ENCODE results near the gene FOXN4.

Gene FOXN4

GRCh38 chr12:109277899-109278762 is 31.0 kb downstream of the FOXN4 start:
- DNase-seq = no peak

DNA sequence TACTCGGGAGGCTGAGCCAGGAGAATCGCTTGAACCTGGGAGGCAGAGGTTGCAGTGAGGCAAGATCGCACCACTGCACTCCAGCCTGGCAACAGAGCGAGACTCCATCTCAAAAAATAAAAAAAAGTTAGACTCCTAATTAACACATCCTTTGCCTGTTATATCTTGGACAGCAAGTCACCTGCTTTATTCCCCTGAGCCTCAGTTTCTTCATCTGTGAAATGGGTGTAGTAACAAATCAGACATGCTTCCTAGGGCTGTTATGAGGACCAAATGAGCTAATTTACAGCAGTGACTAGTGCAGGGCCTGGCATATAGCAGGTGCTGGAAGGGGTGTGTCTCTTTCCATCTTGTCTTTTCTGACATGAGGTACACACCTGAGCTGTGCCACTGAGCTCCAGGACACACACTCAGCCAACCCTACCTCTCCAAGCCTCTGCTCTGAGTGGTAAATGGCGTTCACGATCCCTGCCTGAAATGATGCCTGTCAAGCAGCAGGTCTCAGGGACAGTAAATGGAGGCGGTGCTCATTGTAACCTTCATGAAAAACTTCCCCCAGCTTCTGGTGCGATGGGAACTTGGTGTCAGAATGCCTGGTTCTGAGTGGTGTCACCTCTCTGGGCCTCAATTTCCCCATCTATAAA is 31.7 kb downstream of the FOXN4 start:
- no peak for DNase-seq

- no peak for DNase-seq
Observed at GRCh38 chr12:109276160-109276559, 32.9 kb downstream of the FOXN4 start.

GRCh38 chr12:109275173-109275572 is 33.9 kb downstream of the FOXN4 start:
- DNase-seq = no peak

DNA sequence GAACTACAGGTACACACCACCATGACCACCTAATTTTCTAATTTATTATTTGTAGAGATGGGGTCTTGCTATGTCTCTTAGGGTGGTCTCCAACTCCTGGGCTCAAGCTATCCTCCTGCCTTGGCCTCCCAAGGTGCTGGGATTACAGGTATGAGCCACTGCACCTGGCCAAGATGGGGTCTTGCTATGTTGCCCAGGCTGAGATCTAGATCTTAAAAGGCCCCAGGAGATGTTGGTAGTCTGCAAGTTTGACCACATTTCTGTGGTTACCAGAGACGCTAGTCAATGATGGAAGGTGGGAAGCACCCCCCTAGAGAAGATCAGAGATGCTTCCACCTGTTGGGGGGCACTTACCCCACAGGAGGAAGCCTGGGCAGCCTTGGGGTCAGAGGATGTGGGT is 34.7 kb downstream of the FOXN4 start:
- DNase-seq = no peak

GRCh38 chr12:109273354-109273753 is 35.7 kb downstream of the FOXN4 start:
- DNase-seq = no peak

GRCh38 chr12:109271418-109271817 is 37.7 kb downstream of the FOXN4 start:
- no peak for DNase-seq

GRCh38 chr12:109270494-109270893 is 38.6 kb downstream of the FOXN4 start:
- DNase-seq = no peak

DNA sequence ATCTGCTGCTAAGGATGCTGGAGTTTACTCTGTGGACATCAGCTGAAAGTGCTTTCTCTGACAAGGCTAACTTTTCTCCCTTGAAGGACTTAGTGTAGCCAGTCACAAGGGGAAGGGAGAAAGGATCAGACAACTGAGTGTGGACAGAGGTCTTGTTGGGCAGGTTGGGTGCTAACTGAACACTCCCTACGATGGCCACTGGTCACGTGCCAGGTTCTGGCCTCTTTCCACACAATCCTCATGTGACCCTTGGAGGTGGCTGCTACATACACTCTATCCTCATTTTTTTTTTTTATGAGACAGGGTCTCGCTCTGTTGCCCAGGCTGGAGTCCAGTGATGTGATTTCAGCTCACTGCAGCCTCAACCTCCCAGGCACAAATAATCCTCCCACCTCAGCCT is 39.7 kb downstream of the FOXN4 start:
- no peak for DNase-seq

DNA sequence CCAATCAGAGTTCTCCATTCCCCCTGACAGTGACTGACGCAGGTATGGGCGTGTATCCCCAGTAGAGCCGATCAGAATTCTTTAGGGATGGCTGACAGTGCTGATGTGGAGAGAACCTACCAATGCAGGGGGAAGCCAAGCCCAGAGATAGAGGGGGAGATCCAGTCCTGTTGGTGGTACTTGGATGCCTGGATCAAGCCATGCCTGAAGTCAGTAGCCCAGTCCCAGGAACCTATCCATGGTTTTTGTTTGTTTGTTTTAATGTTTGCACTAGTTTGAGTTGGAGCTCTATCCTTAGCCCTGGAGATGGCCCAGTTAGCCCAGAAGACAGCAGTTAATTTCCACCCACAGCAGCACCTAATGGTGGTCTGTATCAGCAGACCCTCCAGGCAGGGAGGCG is 40.2 kb downstream of the FOXN4 start:
- DNase-seq = no peak

GRCh38 chr12:109267361-109267760 is 41.7 kb downstream of the FOXN4 start:
- DNase-seq = no peak

DNA sequence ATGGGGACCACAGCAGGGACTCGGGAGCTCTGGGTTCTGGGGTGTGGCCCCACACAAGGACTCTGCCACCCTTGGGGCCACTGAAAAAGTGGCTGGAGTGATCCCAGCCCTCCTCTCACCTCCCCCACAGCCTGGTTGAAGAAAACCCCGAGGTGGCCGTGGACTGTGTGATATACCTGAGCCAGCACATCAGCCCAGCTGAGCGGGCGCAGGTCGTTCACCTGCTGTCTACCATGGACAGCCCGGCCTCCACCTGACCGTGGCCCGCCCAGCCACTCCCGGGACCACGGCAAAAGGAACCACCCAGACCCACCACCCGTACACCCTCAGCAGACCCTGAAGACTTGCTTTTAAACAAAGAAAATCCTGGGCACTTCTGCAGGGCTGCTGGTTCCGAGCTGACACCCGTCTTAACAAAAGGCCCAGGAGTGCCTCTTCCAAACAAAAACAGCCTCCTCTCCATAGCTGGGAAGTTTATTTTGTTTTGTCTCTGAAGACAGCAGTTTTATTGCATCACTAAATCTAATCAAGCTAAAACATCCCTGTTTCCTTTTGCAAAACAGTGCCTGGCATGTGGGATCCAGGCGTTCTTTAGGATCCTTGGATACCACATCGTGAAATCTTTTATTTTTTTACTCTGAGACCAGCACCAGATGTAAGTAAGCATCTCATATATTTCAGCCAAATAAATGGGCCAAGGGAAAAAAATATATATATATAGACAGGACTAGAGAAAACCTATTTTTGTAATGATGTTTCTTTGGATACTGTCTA is 42.8 kb downstream of the FOXN4 start:
- no peak for DNase-seq

GRCh38 chr12:109264943-109265650 is 44.0 kb downstream of the FOXN4 start:
- DNase-seq = no peak

DNA sequence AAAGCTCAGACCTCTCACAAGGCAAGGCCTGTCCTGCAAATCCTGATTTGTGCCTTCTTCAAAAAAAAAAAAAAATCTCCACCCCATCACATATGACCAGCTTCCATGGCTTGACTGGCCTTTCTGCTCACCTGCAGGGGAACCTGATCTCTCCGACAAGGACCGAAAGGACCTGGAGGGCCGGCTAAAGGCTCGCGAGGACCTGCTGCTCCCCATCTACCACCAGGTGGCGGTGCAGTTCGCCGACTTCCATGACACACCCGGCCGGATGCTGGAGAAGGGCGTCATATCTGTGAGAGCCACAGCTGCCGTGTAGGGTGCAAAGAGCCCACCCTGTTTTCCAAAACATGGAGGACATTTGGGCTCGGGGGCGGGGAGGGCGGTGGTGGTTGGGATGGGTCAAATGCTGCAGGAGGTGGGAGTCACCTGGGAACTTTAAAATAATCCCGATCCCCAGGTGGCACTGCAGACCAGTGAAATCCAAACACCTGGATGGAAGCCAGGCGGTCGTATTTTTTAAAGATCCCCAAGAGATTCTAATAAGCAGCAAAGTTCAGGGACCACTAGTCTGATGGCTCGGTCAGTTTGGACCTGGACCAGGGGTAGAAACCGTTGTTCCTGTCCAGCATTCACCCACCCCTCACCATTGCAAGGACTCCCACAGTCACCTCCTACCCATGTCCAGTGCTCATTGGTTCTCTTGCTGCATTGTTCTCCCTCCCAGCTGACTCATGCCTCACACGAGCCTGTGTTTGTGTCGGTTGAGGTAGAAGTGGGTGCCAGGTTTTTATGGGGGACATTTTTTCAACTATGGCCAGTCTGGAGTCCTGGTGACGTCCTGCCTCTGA is 44.8 kb downstream of the FOXN4 start:
- peak; percentile 12 for DNase-seq

DNA sequence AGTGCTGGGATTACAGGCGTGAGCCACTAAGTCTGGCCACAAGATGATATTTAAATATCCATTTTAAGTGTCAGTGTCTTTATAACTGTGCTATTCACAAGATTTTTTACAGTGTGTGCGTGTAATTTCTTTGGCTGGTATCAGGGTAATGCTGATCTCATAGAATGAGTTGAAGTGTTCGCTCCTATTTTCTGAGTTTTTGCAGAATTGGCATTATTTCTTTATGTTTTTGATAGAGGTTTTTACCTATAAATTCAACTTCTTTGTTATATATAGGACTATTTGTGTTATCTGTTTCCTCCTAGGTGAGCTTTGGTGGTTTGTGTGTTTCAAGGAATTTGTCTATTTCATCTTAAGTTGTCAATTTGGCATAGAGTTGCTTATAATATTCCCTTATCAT is 45.6 kb downstream of the FOXN4 start:
- DNase-seq = no peak

DNA sequence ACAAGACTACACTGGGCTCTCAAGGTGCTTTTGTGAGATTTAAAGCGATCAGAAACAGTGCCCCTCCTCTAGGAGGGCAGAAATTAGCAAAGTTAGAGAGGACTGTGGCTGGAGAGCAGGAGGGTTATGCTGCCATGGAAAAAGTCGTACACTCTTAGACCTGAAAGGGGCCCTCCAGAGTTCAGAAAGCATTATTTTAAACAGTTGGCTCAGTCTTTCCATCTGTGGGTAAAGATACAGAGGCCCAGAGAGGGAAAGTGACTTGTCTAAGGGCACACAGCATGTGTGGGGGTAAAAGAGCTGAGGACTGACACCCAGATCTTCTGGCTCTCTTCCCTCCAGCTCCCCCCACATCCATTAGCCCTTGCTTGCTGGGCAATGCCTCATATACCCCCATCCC is 47.1 kb downstream of the FOXN4 start:
- DNase-seq = no peak

DNA sequence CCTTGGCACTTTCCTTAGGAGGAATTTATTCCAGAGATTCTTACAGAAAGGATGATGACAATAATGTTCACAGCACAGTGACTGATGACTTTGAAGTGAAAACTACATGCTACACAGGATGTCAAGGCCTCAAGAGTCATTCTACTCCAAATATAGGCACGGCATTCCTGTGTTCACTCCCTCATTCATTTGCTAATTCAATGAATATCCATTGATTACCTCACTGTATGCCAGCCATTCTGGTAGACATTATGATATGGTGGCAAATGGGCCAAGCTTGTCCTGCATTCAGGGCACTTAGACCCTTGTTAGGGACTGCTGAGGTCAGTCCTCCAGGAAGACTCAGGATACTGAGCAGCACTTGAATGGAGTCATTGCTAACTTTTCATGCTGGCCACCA is 48.0 kb downstream of the FOXN4 start:
- DNase-seq = no peak

GRCh38 chr12:109259545-109259895 is 49.6 kb downstream of the FOXN4 start:
- no peak for DNase-seq

DNA sequence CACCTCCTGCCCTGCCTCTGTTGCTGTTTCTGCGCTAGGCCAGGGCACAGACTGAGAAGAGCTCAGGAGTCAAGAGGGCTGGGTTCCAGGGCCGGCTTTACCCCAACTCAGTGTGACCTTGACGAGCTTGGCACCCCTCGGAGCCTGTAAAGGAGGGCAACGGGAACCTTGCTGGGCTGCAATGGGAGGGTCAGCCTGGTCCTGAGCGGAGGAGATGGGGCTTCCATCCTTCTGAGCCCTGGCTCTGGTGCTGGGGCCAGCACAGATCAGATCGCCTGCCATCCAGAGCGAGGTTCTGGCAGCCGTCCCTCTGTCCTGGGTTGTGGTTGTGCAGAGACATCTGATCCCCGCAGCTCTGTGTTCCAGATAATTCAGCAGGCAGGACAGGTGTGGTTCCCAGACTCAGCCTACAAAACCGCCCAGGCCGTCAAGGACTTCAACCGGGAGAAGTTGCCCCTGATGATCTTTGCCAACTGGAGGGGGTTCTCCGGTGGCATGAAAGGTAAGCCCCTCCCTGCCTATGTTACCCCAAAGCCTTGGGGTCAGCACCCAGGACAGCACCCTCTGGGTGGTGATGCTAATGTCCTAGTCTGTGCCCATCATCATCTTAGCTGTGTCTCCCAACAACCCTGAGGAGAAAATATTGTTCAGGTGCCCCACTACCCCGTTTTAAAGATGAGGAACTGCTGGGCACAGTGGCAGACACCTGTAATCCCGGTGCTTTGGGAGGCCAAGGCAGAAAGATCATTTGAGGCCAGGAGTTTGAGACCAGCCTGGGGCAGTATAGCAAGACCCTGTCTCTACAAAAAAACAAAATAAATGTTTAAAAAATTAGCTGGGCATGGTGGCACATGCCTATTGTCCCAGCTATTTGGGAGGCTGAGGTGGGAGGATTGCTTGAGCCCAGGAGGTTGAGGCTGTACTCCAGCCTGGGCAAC is 50.2 kb downstream of the FOXN4 start:
- DNase-seq = no peak

GRCh38 chr12:109258201-109258600 is 50.9 kb downstream of the FOXN4 start:
- DNase-seq = no peak

GRCh38 chr12:109256011-109256410 is 53.1 kb downstream of the FOXN4 start:
- DNase-seq = no peak

All from CD4-positive, alpha-beta T cell treated with Interleukin-4 for 4 hours (primary cell).